ENCODE measurements around the gene RABGGTA. TPM values are rescaled to one million over a fixed set of nuclear protein-coding genes. Genes with fewer than 3 reads are reported as not detected.

Gene RABGGTA
- total and polyA plus RNA-seq, 9 of the 15 experiments (the other 6 are each of a cell fraction or from before 2014, with no cell fraction given) = 4.5 to 24.2 (median 15.5) TPM

GRCh38 chr14:24232121-24232644 is 39.2 kb downstream of the RABGGTA start, which contains the start of gene NEDD8 (continued):
- TF ChIP-seq PCBP1 (IDR thresholded peaks at IDR 0.05; ENCODE audit: low read depth, low read length, poor library complexity, severe bottlenecking) (peak; percentile 43), POLR2A (conservative IDR thresholded peaks at IDR 0.05) (peak; percentile 70), NEUROD1 (IDR thresholded peaks at IDR 0.05; ENCODE audit: borderline replicate concordance, low read depth, low read length, partially characterized antibody) (no peak), GTF2E2 (tag; IDR thresholded peaks at IDR 0.05) (no peak), POLR2B (IDR thresholded peaks at IDR 0.05; ENCODE audit: low read depth, partially characterized antibody) (peak; percentile 33), FOXP1 (CRISPR knock-in tag; IDR thresholded peaks at IDR 0.05) (0 out of 2 replicates have a peak, but pooled peaks have one; percentile 26), ILK (tag; IDR thresholded peaks at IDR 0.05; ENCODE audit: borderline replicate concordance, low read depth) (no peak), ZNF717 (CRISPR knock-in tag; IDR thresholded peaks at IDR 0.05) (no peak), HNRNPLL (IDR thresholded peaks at IDR 0.05; ENCODE audit: low read depth, low read length, poor library complexity, severe bottlenecking) (no peak), KLF6 (CRISPR knock-in tag; IDR thresholded peaks at IDR 0.05; ENCODE audit: borderline replicate concordance) (no peak), PHF8 (IDR thresholded peaks at IDR 0.05; ENCODE audit: borderline replicate concordance, low read length) (peak; percentile 69; the same call in 1 of the 2 replicates), ZSCAN29 (IDR thresholded peaks at IDR 0.05) (no peak), HIVEP1 (CRISPR knock-in tag; IDR thresholded peaks at IDR 0.05) (no peak), HBP1 (CRISPR knock-in tag; IDR thresholded peaks at IDR 0.05) (no peak), ZNF76 (CRISPR knock-in tag; IDR thresholded peaks at IDR 0.05; ENCODE audit: borderline replicate concordance) (no peak), FOXM1 (IDR thresholded peaks at IDR 0.05; ENCODE audit: low read depth) (no peak), FOXM1 (CRISPR knock-in tag; IDR thresholded peaks at IDR 0.05; ENCODE audit: low read depth) (no peak), PML (IDR thresholded peaks at IDR 0.05; ENCODE audit: low read length) (0 out of 2 replicates have a peak, but pooled peaks have one; percentile 18), SIN3B (IDR thresholded peaks at IDR 0.05; ENCODE audit: low read depth) (peak; percentile 62; the same call in 1 of the 2 replicates), ETV1 (tag; conservative IDR thresholded peaks at IDR 0.05; ENCODE audit: low read depth) (0 out of 2 replicates have a peak, but pooled peaks have one; percentile 15), KDM4B (IDR thresholded peaks at IDR 0.05; ENCODE audit: borderline replicate concordance in 2 of 2, low read depth in 1 of 2) (0 out of 4 replicates have a peak, but pooled peaks of 1 of the 2 experiments have one; percentile 36), NR2F6 (CRISPR knock-in tag; IDR thresholded peaks at IDR 0.05) (no peak), ERF (CRISPR knock-in tag; IDR thresholded peaks at IDR 0.05) (no peak), THRAP3 (IDR thresholded peaks at IDR 0.05; ENCODE audit: borderline replicate concordance) (no peak)
- TF ChIP-seq, protein P1, sequence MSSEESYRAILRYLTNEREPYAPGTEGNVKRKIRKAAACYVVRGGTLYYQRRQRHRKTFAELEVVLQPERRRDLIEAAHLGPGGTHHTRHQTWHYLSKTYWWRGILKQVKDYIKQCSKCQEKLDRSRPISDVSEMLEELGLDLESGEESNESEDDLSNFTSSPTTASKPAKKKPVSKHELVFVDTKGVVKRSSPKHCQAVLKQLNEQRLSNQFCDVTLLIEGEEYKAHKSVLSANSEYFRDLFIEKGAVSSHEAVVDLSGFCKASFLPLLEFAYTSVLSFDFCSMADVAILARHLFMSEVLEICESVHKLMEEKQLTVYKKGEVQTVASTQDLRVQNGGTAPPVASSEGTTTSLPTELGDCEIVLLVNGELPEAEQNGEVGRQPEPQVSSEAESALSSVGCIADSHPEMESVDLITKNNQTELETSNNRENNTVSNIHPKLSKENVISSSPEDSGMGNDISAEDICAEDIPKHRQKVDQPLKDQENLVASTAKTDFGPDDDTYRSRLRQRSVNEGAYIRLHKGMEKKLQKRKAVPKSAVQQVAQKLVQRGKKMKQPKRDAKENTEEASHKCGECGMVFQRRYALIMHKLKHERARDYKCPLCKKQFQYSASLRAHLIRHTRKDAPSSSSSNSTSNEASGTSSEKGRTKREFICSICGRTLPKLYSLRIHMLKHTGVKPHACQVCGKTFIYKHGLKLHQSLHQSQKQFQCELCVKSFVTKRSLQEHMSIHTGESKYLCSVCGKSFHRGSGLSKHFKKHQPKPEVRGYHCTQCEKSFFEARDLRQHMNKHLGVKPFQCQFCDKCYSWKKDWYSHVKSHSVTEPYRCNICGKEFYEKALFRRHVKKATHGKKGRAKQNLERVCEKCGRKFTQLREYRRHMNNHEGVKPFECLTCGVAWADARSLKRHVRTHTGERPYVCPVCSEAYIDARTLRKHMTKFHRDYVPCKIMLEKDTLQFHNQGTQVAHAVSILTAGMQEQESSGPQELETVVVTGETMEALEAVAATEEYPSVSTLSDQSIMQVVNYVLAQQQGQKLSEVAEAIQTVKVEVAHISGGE (CRISPR knock-in tag; IDR thresholded peaks at IDR 0.05) = no peak; a peak in 1 of 6 replicates

Measured in K562 (cell line).